GM12865 (cell line): ENCODE results near the gene CLEC2L.

Source experiments
- DNase-seq: peaks from one replicate; pipeline ENCODE4 v3.0.0; 2010; ENCODE audit warnings: low read depth
- H3K4me3 ChIP-seq: 2 replicates; pipeline ENCODE4 v1.5.1; 2011; ENCODE audit warnings: mild to moderate bottlenecking, low read depth, low read length, control low read depth
- CTCF ChIP-seq: IDR thresholded peaks from 2 replicates; pipeline ENCODE4 v1.5.1; 2011; ENCODE audit warnings: low read length, control low read depth, low read depth, inconsistent platforms; ENCODE audit not compliant: insufficient read depth; ENCODE audit errors: missing control alignments

CLEC2L gene

DNA sequence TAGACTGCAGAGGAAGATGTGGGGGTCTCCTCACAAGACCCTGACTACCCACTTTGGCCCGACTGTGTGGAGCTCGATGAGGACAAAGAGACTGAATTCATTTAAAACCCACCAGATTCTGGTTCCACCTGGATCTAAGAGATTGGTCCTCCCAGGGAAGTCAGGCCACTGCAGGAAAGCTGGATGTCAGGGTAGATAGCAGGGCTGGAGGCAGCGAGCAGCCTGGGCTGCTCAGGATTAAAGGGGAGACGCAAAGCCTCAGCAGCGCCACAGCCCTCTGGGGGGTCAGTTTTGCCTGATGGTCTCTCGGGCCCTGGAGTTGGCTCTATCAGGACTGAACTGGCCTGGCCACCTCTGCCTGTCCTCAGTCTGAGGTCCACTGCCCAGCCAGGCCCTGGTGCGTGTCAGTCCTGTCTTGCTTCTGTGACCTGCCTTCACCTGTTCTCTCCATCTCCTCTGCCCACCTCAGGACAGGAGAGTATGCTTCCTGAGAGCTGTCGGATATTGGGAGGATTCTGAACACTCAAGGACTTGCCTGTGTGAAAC, 27.8 kb upstream of the CLEC2L start:
- DNase-seq = no peak
- TF ChIP-seq CTCF = no peak
- peak overlapping the region; percentile 22 for H3K4me3 ChIP-seq

GRCh38 chr7:139496528-139496927, 27.0 kb upstream of the CLEC2L start:
- DNase-seq = no peak
- no peak overlapping the region for H3K4me3 ChIP-seq
- TF ChIP-seq CTCF = no peak

GRCh38 chr7:139500770-139501138, 22.7 kb upstream of the CLEC2L start:
- no peak for DNase-seq
- H3K4me3 ChIP-seq = no peak overlapping the region
- no peak for TF ChIP-seq CTCF

DNA sequence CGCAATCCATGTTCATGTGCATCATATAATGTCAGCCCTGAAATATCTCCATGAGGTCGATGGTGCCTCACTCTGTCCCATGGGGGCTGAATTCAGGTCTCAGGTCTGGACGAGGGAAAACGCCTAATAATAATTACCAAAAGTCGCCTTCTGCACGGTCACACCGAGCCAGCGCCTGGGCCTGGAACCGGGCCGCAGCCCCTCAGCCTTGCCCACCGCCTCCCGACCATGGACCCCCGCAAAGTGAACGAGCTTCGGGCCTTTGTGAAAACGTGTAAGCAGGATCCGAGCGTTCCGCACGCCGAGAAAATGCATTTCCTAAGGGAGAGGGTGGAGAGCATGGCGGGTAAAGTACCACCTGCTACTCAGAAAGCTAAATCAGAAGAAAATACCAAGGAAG, 21.3 kb upstream of the CLEC2L start:
- H3K4me3 ChIP-seq = no peak overlapping the region
- no peak for TF ChIP-seq CTCF
- no peak for DNase-seq

GRCh38 chr7:139505563-139505962, 17.9 kb upstream of the CLEC2L start:
- DNase-seq = peak; percentile 35
- no peak overlapping the region for H3K4me3 ChIP-seq
- peak; percentile 43 for TF ChIP-seq CTCF

GRCh38 chr7:139509535-139509934, 13.9 kb upstream of the CLEC2L start:
- H3K4me3 ChIP-seq = no peak overlapping the region
- no peak for TF ChIP-seq CTCF
- no peak for DNase-seq

DNA sequence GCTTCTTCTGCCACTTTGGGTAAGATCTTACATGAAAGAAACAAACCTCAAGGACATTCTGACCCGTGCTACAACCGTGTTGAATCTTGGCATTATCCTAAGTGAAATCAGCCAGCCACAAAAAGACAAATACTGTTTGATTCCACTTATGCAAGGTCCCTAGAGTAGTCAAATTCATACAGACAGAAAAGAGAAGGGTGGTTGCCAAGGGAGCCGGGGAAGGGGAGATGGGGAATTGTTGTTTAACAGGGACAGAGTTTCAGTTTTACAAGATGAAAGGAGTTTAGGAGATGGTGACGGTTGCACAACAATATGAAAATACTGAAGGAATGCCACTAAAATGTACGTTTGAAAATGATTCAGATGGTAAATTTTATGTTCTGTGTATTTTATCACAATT, 12.2 kb upstream of the CLEC2L start:
- no peak for TF ChIP-seq CTCF
- no peak overlapping the region for H3K4me3 ChIP-seq
- no peak for DNase-seq
